Testis (tissue), 2 donors: ENCODE measurements around the gene HNRNPC.

Experiments used
- CTCF ChIP-seq, 3 experiments: fragments of 450-650 bp in 2 of 3; fragments of 200-600 bp in 1 of 3; sonication (generic) in 1 of 3; IDR thresholded peaks; one replicate each; pipeline ENCODE4 v1.5.1; 2016 to 2019; ENCODE audit warnings: antibody characterized with exemption in 3 of 3, mild to moderate bottlenecking in 2 of 3, moderate library complexity in 1 of 3
- POLR2A ChIP-seq: fragments of 450-650 bp; IDR thresholded peaks from one replicate; pipeline ENCODE4 v1.6.1; 2017; ENCODE audit warnings: antibody characterized with exemption, mild to moderate bottlenecking, moderate library complexity

GRCh38 chr14:21163871-21164291, 105.4 kb downstream of the HNRNPC start:
- TF ChIP-seq CTCF (IDR thresholded peaks at IDR 0.05) (no peak), POLR2A (no peak)
